Measurements from ENCODE around the gene SBF1.

The SBF1 gene

DNA sequence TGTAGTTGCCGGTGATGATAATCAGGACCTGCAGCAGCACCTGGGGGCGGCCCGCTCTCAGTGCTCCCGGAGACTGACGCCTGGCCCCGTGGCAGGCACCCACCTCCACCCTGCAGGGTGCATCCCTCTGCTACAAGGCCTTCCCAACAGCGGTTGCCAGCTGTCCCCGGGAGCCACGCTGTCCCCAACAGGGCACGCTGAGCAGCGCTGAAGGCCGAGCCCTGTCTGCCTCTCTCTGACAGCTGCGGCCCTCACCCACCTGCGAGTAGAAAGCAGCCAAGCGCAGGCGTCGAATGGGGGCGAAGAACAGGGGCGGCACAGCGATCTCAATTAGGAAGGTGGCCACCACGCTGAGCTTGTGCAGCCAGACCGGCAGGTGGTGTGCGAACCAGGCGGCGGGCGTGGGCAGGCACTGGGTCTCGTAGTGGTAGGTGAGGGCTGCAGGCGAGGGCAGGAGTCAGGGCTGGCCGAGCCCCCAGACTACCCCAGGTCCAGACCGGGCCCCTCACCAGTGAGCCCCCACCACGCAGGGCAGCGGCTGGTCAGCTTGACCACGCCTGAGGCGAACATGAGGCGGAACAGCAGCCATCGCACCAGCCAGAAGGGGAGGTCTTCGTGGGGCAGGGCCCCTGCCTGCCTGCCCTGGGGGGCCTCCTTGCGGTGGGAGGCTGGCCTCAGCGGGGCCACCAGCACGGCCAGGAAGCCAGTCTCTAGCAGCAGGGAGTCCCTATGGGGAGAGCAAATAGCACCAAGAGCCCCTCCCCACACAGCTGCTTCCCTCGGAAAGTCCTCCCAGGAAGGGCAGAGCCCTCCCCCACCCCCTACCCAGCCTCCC, 31.2 kb upstream of the SBF1 start:
- no peak for DNase-seq

DNA sequence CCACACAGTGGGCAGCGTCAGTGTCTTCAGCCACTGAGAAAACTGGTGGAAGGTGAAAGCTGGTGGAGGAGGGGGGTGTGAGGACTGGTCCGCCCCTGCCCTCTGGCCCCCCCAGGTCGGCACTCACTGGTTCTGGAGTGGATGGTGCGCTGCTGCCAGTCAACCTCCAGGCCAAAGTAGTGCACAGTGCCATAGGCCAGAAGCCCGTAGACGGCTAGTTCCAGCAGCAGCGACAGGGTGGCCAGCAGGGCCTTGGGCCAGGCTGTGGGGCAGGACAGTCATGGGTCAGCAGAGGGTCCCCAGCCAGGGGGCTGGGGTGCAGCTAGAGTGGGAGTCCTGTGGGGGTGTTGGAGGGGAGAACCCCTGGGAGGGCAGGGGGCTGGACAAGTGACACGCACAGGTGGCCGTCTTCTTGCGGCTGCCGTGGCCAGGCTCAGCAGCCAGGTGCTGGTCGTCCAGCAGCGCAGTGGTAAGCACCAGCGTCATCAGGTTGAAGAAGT, 30.5 kb upstream of the SBF1 start:
- no peak for DNase-seq

GRCh38 chr22:50504369-50505211, 29.8 kb upstream of the SBF1 start:
- no peak for DNase-seq

DNA sequence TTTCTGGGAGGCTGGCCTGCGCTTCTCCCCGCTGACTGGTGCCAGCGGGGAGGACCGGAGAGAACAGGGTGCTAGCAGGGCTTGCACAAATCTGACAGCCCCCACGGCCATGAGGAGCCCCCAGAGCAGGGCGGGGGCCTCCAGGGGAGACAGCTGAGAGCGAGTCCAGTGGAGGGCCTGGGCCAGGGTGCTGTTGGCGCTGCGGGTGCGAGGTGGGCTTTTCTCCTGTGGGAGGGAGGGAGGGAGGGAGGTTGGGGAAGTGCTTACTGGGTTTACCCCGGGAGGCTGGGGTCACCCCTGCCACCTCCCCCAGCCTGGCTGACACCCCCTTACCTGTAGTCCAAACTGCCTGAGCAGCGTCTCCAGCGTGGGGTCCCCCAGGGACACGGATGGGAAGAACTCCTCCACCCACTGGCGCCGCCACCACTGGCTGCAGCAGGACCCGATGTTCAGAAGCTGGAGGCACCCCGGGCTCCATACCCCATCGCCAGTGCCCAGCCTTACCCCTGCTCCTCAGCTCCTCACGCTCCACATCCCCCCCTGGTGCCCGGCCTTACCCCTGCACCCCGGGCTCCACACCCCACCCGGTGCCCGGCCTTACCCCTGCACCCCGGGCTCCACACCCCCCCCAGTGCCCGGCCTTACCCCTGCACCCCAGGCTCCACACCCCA, 28.8 kb upstream of the SBF1 start:
- DNase-seq: no peak

DNA sequence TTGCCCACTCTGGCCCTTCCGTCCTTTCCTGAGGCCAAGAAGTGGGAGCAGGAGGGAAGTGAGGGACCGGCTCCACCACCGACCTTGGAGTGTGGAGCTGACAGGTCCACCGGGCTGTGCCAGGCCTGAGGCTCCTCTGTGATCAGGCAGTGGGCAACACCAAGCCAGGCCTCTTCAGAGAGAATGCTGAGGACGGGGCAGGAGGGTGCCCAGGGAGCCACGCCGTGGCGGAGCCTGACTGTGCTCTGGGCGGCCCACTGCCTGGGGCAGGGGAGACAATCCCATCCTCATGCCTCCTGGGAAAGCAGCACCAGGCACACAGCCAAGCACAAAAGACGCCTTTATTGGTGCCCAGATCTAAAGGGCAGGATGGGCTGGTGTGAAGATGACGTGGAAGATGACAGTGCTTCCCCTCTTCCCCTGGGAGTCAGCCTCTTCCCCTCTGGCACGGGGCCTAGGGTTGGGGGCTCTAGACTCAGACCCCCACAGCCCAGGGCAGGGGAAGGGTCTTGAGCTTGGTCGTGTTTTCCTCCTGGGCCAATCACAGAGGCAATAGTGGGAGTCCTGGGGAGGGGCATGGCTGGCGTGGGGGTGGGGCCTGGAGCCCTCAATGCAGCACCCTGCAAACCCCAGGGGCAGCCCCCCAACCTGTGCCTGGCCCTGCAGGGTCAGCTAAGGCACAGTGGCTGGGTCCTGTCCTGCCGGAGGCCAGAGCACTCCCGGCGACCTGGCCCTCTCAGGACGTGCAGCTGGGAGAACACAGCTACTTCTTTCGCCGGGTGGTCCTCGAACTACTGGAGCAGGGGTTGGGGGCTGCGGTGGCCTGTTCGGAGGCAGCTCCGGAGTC, 28.0 kb upstream of the SBF1 start:
- DNase-seq: no peak

DNA sequence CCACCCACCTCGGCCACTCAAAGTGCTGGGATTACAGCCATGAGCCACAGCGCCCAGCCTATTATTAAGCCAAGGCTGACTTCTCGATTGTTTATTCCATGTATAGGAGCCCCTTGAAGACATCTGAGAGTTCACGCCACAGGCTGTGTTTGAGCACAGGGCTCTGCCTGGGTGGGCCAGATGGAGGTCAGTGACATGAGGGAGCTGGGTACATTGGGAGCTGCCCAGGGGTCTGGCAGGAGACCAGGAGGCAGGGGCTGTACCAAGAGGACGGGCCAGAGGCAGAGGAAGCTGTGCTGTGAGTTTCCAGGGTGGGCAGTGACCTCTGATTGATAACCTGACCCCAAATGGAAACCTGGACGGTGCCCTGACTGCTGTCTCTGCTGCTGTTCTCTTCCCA, 27.3 kb upstream of the SBF1 start:
- DNase-seq: no peak

GRCh38 chr22:50500452-50500851, 25.6 kb upstream of the SBF1 start:
- DNase-seq: no peak

- peak; percentile 91 for DNase-seq
Measured at GRCh38 chr22:50498322-50498890, 23.6 kb upstream of the SBF1 start.

DNA sequence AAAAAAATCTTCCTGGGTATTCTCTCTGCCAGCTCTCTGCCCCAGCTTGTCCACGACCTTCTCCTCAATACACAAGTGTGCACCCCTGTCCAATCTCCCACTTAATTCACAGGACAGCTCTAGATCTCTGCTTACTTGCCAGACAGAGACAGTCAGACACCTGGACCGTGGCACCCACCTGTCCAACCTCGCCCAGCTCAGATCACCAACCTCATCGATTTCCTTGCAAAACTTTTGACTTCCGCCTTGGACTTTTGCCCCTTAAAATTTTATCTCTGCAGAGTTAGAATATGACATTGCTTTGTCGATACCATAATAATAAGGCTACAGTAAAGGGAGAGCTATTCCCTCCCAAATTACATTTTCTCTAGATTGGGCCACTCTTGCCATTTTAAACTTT, 22.3 kb upstream of the SBF1 start:
- no peak for DNase-seq

- no peak for DNase-seq
Measured at GRCh38 chr22:50490531-50491308, 15.9 kb upstream of the SBF1 start.

- DNase-seq: no peak
Measured at GRCh38 chr22:50489363-50490243, 14.8 kb upstream of the SBF1 start.

DNA sequence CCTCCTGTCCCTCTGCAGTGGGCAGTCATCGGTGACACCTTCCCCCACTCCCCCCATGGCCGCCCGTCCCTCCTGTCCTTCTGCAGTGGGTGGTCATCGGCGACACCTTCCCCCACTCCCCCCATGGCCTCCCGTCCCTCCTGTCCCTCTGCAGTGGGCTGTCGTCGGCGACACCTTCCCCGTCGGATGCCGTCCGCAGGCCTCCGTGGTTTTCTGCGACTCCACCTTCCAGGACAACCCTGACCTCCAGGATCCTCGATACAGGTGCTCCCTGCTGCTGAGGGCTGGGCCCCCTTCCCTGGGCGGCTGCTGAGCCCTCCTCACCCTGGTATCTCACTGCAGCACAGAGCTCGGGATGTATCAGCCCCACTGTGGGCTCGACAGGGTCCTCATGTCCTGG, 14.1 kb upstream of the SBF1 start:
- DNase-seq: no peak

GRCh38 chr22:50488006-50488677, 13.3 kb upstream of the SBF1 start:
- no peak for DNase-seq

DNA sequence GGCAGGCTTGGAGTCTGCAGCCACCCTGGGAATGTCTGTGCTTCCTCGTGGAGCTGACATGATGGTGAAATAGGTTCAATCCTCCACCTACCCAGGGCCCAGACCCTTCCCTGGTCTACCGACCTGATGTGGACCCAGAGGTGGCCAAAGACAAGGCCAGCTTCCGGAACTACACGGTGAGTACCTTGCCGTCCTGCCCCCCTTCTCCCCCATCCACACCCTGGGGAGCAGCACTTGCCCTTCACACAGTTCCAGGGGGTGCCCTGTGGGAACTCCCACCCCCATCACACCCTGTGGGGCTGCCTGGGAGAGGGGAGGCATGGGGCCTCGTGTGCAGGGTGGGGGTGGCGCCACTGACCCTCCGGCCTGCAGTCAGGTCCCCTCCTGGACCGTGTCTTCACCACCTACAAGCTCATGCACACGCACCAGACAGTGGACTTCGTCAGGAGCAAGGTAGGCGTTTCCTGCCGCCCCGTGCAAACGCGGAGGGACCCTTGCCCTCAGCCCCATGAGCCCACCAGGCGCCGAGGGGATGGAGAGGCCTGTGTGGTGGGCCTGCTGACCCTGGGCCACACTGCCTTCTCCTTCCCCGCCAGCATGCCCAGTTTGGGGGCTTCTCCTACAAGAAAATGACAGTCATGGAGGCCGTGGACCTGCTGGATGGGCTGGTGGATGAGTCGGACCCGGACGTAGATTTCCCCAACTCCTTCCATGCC, 12.6 kb upstream of the SBF1 start:
- DNase-seq: no peak

DNA sequence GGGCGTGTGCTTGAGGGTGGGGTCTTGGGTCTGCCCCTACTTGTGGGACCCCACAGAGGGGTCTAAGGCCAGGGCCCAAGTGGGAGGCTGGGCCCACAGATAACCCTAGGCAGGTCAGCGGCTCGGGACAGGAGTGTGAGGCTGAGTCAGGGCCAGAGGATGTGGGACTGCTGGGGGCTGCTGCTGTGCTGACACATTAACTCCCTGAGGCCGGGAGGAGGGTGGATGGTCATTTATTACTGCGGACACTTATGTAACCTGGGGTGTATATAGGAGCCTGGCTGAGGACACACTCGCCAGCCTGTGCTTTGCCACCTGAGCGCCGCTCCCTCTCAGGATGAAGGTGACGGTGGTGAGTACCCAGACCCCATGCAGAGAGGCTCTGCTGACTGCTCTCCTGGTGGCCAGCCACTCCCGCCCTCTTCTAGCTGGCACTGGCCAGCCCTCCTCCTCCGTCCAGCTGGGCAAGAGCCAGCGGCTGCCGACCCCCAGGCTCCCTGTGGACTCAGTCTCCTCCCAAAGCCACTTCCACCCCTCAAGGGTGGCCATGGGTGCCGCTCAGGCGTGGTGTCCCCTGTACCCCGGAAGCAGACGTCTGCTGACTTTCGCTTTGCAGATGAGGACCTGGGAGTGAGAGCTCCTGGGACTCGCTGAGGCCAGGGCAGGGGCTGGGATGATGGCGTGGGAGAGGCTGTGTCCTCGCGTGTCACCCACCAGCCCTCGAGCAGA, 11.9 kb upstream of the SBF1 start, which contains the start of gene MIOX:
TSS of gene MIOX (plus strand) at position 299 of the 729 bp plus-strand sequence. CDS start at position 338, 39 bp downstream.
- no peak for DNase-seq

DNA sequence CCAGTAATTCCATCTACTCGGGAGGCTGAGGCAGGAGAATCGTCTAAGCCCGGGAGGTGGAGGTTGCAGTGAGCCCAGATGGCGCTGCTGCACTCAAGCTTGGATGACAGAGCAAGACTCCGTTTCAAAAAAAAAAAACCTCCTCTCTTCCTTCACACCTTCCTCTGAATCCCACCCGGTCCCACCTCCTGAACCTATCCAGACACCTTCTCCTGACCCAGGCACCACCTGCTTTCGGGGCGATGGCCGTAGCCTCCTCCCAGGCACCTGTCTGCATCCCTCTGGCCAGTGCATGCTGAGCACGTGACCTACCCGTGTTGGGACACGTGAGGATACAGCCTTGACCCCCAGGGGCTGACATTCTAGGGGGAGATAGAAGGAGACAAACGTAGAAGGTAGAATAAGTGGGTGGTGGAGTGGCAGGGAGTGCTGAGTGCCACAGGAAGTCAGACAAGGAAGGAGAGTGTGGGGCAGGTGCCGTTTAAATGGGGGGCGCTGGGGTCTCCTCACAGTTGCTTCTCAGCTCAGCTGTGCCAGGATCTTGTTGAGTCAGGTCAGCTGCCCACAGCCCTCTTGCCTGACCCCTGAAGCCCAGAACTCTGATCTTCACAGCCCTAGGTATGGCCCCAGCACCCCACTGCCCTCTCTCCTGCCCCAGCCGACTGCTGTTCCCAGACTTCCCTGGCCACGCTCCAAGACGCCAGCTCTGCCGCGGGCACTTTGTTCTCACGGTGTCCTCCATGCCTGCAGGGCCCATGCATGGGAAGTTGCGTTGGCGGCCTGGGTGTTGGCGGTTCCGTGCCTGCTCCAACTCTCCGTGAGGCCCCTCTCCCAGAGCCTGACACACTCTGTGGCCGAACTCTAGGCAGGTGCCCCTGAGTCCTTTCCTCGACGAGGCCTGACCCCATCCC, 10.6 kb upstream of the SBF1 start:
- peak; percentile 22 for DNase-seq
